ENCODE measurements around the gene BLOC1S1. TPM values are rescaled to one million over a fixed set of nuclear protein-coding genes. Genes with fewer than 3 reads are reported as not detected.

Gene BLOC1S1
- total RNA-seq, 4 donors from 2014 or later = 159 to 253 (median 196) TPM

DNA sequence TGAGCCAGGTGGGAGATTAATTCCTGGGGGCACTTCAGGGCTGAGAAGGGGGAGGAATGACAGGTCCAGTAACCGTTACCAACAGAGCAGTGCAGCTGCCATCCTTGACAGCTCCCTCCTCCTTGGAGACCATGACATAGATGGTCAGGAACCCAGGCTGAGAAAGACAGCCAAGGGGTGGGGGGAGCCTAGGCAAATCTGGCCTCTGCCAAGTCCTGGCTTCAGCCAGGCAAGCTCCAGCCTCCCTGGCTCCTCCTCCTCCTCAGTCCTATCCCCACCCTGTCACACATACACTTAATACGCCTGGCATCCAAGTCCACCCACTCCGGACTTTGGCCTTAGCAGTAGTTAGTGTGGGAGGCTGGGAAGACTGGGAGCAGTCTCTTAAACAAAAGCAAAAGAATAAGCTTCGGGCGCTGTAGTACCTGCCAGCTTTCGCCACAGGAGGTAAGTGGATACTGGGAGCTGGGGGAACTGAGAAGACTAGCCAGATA lies 4.3 kb downstream of the BLOC1S1 start, which contains the start of gene RDH5:
TSS of gene RDH5 (plus strand) at position 323 of the 494 bp plus-strand sequence. CDS start 792 bp downstream, outside the sequence.
- Histone ChIP-seq H3K27me3 (no peaks in the 10 kb centered on the region), H3K9me3 (no peaks in the 10 kb centered on the region), H3K4me1 (peaks cover 74 to 95% (median 89%) of the 10 kb centered on the region in 4 donors), H3K4me3 (peak within 1 kb of the TSS; percentile 17 to 43 (median 26)), H3K36me3 (peaks cover 5 to 34% (median 17%) of the 10 kb centered on the region in 4 donors), H3K27ac (replicated peaks in 1 of 4) (peak within 1 kb of the TSS; percentile 89 to 100 (median 98))
- WGBS = 49% methylated on average over 5 of the region's 6 CpGs
- TF ChIP-seq EP300 (IDR thresholded peaks at IDR 0.05) = peak; percentile 66
- TF ChIP-seq POLR2A (IDR thresholded peaks at IDR 0.05; ENCODE audit: low read depth) = peak; percentile 33
- TF ChIP-seq, protein P1, sequence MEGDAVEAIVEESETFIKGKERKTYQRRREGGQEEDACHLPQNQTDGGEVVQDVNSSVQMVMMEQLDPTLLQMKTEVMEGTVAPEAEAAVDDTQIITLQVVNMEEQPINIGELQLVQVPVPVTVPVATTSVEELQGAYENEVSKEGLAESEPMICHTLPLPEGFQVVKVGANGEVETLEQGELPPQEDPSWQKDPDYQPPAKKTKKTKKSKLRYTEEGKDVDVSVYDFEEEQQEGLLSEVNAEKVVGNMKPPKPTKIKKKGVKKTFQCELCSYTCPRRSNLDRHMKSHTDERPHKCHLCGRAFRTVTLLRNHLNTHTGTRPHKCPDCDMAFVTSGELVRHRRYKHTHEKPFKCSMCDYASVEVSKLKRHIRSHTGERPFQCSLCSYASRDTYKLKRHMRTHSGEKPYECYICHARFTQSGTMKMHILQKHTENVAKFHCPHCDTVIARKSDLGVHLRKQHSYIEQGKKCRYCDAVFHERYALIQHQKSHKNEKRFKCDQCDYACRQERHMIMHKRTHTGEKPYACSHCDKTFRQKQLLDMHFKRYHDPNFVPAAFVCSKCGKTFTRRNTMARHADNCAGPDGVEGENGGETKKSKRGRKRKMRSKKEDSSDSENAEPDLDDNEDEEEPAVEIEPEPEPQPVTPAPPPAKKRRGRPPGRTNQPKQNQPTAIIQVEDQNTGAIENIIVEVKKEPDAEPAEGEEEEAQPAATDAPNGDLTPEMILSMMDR (IDR thresholded peaks at IDR 0.05) = no peak
- peak; percentile 90 to 93 for TF ChIP-seq POLR2AphosphoS5 (IDR thresholded peaks at IDR 0.05)
- no peak for DNase-seq (ENCODE audit: extremely low spot score)
- intact Hi-C loops (cut with DNase I) = no loop called here

DNA sequence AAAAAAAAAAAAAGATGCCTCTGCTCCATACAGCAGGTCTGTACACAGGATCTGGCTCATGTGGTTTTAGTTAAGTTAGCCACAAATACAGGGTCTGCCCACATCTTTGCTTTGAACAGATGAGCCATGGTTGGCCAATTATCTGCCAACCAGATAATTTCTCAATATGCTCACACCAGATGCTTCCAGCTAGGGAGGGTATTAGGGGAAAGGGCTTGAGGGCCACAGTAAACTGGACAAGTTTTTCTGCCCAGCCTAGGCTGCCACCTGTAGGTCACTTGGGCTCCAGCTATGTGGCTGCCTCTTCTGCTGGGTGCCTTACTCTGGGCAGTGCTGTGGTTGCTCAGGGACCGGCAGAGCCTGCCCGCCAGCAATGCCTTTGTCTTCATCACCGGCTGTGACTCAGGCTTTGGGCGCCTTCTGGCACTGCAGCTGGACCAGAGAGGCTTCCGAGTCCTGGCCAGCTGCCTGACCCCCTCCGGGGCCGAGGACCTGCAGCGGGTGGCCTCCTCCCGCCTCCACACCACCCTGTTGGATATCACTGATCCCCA lies 5.1 kb downstream of the BLOC1S1 start:
- TF ChIP-seq, protein P1 (IDR thresholded peaks at IDR 0.05) = peak; percentile 64 to 76 (median 75)
- TF ChIP-seq POLR2AphosphoS5 (IDR thresholded peaks at IDR 0.05) = peak; percentile 76 to 80
- no peak for TF ChIP-seq EP300 (IDR thresholded peaks at IDR 0.05)
- H3K27me3 ChIP-seq = no peaks in the 10 kb centered on the region
- H3K4me3 ChIP-seq = peak overlapping the region in 3 of 4 donors; percentile 17 to 32 (median 22)
- H3K27ac ChIP-seq (replicated peaks in 1 of 4) = peak overlapping the region; percentile 89 to 100 (median 98)
- peaks cover 77 to 97% (median 90%) of the 10 kb centered on the region in 4 donors for H3K4me1 ChIP-seq
- no peaks in the 10 kb centered on the region for H3K9me3 ChIP-seq
- peaks cover 6 to 42% (median 26%) of the 10 kb centered on the region in 4 donors for H3K36me3 ChIP-seq
- intact Hi-C loops (cut with DNase I) = no loop called here
- no peak for DNase-seq (ENCODE audit: extremely low spot score)
- 50% methylated on average over 1 of the region's 9 CpGs for WGBS

DNA sequence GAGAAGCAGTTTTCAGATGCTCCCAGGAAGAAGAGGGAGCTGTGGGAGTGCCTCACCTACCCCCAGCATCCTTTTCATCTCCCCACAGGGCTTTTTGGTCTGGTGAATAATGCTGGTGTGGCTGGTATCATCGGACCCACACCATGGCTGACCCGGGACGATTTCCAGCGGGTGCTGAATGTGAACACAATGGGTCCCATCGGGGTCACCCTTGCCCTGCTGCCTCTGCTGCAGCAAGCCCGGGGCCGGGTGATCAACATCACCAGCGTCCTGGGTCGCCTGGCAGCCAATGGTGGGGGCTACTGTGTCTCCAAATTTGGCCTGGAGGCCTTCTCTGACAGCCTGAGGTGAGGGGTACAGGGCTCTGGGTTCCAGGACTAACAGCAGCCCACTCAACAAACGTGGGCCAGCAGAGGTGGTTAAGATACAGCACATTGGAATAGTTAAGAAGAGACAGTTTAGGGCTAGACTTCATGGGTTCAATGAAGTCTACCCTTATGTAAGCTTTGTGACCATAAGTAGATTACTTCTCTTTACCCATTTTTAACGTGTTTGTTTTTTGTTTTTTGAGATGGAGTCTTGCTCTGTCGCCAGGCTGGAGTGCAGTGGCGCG lies 5.9 kb downstream of the BLOC1S1 start:
- peaks cover 82 to 100% (median 93%) of the 10 kb centered on the region in 4 donors for H3K4me1 ChIP-seq
- H3K4me3 ChIP-seq = peak overlapping the region in 2 of 4 donors; percentile 22 to 25
- no peaks in the 10 kb centered on the region for H3K27me3 ChIP-seq
- H3K36me3 ChIP-seq = peaks cover 12 to 50% (median 32%) of the 10 kb centered on the region in 4 donors
- TF ChIP-seq EP300 (IDR thresholded peaks at IDR 0.05) (no peak), POLR2A (IDR thresholded peaks at IDR 0.05; ENCODE audit: low read depth) (no peak), POLR2AphosphoS5 (IDR thresholded peaks at IDR 0.05) (no peak)
- TF ChIP-seq, protein P1 (IDR thresholded peaks at IDR 0.05) = no peak
- no peak for DNase-seq (ENCODE audit: extremely low spot score)
- intact Hi-C loops (cut with DNase I) = no loop called here
- no peaks in the 10 kb centered on the region for H3K9me3 ChIP-seq
- WGBS = 69% methylated on average over 14 of the region's 14 CpGs
- H3K27ac ChIP-seq (replicated peaks in 1 of 4) = peak overlapping the region; percentile 89 to 100 (median 98)

DNA sequence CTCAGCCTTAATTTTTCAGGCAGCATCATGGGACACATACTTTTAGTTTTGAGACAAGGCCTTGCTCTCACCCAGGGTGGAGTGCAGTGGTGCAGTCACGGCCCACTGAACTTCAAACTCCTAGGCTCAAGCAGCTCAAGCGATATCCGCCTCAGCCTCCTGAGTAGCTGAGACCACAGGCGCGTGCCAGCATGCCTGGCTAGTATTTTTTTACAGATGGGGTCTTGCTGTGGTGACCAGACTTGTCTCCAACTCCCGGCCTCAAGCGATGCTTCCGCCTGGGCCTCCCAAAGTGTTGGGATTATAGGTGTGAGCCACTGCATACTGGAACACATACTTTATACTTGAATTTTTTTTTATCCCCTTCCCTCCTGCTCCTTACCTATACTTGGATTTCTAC lies 7.1 kb downstream of the BLOC1S1 start:
- peaks cover 80 to 98% (median 93%) of the 10 kb centered on the region in 4 donors for H3K4me1 ChIP-seq
- H3K4me3 ChIP-seq = no peak overlapping the region
- peak overlapping the region; percentile 89 to 100 (median 98) for H3K27ac ChIP-seq (replicated peaks in 1 of 4)
- intact Hi-C loops (cut with DNase I) = no loop called here
- no peaks in the 10 kb centered on the region for H3K9me3 ChIP-seq
- H3K36me3 ChIP-seq = peaks cover 17 to 56% (median 38%) of the 10 kb centered on the region in 4 donors
- no peaks in the 10 kb centered on the region for H3K27me3 ChIP-seq
- 93% methylated on average over 8 of the region's 8 CpGs for WGBS
- no peak for DNase-seq (ENCODE audit: extremely low spot score)
- TF ChIP-seq EP300 (IDR thresholded peaks at IDR 0.05) (no peak), POLR2AphosphoS5 (IDR thresholded peaks at IDR 0.05) (peak in 1 of 2 donors; percentile 25)

Data from esophagus muscularis mucosa (tissue), 4 donors.